AG09309 (cell line): ENCODE results near the gene TBC1D22A.
A peak's percentile ranks its signal among the peaks of the same experiment; 100 is the strongest.

ENCODE experiments used
- DNase-seq: peaks from one replicate; pipeline ENCODE4 v3.0.0-alpha.2; 2010; ENCODE audit warnings: low read depth
- H3K4me3 ChIP-seq: 2 replicates; pipeline ENCODE4 v1.5.1; 2011; ENCODE audit warnings: mild to moderate bottlenecking, low read depth, low read length, moderate library complexity; ENCODE audit not compliant: control insufficient read depth
- TF ChIP-seq, protein P1 (sequence below): IDR thresholded peaks from 2 replicates; pipeline ENCODE4 v1.5.1; 2011; ENCODE audit warnings: mild to moderate bottlenecking, low read depth, low read length, inconsistent platforms; ENCODE audit not compliant: insufficient read depth, control insufficient read depth; ENCODE audit errors: missing control alignments

TBC1D22A gene

DNA sequence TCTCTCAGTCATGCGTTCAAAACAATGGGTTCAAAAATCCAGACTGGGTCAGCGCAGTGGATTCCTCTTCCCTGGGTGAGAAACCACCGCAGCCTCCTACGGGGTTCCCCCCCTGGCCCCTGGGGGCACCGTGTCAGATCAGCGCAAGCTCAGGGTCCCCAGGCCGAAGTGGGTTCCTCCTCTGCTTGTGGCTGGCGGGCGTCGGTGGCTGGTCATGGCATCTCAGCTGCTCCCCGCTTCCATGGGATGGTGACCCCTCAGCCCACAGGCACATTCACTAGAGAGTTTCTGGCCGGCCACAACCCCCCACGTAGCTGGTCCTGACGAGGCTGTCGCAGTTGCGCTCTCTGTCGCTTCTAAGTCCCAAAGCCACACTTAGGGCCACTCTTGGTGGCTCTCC lies 389.8 kb downstream of the TBC1D22A start:
- no peak overlapping the region for H3K4me3 ChIP-seq
- TF ChIP-seq, protein P1, sequence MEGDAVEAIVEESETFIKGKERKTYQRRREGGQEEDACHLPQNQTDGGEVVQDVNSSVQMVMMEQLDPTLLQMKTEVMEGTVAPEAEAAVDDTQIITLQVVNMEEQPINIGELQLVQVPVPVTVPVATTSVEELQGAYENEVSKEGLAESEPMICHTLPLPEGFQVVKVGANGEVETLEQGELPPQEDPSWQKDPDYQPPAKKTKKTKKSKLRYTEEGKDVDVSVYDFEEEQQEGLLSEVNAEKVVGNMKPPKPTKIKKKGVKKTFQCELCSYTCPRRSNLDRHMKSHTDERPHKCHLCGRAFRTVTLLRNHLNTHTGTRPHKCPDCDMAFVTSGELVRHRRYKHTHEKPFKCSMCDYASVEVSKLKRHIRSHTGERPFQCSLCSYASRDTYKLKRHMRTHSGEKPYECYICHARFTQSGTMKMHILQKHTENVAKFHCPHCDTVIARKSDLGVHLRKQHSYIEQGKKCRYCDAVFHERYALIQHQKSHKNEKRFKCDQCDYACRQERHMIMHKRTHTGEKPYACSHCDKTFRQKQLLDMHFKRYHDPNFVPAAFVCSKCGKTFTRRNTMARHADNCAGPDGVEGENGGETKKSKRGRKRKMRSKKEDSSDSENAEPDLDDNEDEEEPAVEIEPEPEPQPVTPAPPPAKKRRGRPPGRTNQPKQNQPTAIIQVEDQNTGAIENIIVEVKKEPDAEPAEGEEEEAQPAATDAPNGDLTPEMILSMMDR = no peak
- no peak for DNase-seq

DNA sequence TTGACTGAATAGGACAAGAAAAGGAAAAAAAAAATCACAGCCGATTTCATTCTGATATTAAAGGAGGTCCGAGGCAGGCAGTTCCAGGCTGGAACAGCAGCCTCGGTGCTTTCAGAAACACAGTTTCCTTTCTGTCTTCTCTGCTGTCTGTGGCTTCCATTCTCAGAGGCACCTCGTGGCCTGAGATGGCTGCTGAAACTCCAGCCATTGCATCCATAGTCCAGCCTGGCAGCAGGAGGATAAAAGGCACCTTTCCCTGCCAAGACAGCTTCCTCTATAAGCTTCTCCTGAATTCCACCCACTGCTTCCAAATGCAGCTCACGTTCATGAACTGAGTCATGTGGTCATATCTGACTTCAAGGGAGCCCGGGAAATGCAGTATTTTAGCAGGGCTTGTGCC lies 390.5 kb downstream of the TBC1D22A start:
- no peak for DNase-seq
- TF ChIP-seq, protein P1 = no peak
- no peak overlapping the region for H3K4me3 ChIP-seq

DNA sequence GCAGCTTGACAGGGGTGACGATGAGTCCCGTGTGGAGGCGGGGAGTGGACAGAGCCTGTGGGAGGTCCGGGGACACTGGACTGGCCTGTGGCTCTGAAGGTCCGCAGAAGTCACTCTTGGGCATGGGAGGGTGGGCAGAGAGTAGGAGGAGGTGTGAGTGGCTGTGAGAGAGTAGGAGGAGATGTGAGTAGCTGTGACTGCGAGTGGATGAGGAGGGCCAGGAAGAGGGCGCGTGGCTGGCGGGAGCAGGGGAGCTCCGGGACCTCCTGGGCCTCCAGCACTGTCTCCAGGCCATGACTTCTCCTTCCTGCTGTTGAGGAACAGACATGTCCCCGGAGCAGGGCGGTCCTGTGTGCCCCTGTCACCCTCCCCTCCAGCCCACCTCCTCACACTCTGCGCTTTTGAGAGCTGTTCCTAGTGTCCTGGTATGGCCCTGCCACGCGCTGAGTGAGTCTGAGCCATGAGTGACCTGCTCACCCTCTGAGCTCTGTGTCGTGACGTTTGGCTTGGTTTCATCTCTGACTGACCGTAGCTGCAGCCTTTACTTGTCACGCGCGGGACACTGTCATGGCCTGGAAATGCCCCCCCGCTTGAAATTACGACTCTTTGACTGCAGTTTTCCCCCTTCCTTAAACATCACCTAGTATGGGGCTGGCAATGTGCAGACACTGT lies 391.5 kb downstream of the TBC1D22A start:
- no peak overlapping the region for H3K4me3 ChIP-seq
- TF ChIP-seq, protein P1 = no peak

DNA sequence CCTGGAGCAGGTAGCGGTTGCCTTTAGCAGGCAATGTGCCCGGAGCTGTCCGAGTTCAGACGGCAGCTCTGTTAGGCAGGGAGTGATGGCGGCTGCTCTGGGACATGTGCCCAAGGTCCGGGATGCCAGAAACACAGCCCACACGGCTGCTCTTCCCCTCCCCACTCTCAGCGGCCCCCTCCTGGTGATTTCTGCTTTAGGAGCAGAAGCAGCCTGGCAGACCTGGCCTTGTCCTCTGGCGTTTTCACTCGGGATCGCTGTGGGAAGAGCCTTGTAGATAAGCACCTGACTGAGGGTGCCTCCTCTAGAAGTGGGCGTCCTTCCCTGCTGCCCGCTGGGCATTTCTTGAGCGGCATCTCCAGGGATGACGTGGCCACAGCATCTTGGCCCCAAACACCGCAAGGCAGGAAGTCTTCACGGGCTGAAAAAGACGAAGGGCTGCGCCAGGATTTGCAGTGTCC lies 392.2 kb downstream of the TBC1D22A start:
- peak; percentile 46 for DNase-seq
- H3K4me3 ChIP-seq = peak overlapping the region; percentile 35
- TF ChIP-seq, protein P1 = peak; percentile 39

More for the DNA sequence above, 391.5 kb downstream of the TBC1D22A start:
- no peak for DNase-seq

DNA sequence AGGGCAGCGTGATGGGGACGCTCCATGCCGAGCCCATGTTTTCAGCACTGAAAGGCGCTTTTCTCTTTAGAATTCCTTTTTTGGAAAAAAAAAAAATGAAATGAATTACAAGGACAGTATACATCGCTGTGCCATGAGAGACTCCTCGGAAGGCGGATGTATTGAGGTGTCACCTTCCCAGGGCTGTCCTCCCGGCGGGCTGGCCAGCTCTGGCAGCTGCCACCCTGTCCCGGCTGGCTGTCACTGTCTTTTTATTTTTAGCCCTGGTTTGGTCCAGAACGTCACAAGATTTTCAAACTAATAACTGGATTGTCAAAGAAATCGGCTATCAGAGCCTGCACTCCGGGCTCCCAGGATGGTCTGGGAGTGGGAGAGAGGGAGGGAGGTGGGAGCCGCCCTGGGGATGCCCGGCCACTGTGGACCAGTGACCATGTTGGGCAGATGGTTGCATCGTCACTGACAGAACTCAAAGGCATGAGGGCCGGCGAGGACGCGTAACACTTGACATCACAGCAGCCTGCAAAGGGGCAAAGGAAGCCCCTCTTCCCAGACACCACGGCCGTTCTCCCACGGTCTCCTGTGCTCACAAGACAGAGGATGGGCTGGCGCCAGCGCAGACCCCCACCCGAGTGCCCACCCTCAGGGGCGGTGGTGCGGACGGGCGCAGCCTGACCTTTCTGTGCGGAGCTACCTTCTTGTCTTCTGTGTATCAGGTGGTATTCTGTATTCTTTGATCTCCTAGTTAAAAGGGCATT lies 392.9 kb downstream of the TBC1D22A start:
- TF ChIP-seq, protein P1 = no peak
- DNase-seq = no peak
- no peak overlapping the region; the same call in 1 of the 2 replicates for H3K4me3 ChIP-seq

DNA sequence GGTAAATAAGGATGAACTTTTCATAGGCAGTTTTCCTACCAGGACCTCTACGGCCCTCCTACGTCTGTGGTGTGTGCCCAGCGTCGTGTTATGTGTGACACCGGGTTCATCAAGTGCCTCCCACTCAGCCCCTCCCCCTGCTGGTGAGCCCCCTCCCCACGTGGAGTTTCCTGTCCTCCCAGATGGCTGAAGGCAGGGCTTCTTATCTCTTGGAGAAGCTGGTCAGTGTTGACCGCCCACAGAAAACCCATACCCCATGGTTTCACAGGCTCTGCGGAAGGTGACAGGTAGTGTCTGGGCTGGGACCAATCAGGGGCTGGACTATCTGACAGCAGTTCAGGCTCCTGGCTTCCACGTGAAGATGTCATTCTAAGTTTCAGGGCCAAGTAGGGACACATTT lies 393.5 kb downstream of the TBC1D22A start:
- no peak for DNase-seq
- H3K4me3 ChIP-seq = no peak overlapping the region
- TF ChIP-seq, protein P1 = no peak
